HEK293T (cell line): Measurements from ENCODE around the gene MOCS3.

Experiments used
- FOXK2 ChIP-seq: fragments of 450-650 bp; IDR thresholded peaks from 2 replicates; pipeline ENCODE4 v1.6.1; 2016; ENCODE audit warnings: mild to moderate bottlenecking
- HDGF ChIP-seq: fragments of 450-650 bp; IDR thresholded peaks from 2 replicates; pipeline ENCODE4 v1.6.1; 2017; ENCODE audit warnings: antibody characterized with exemption, borderline replicate concordance
- NFRKB ChIP-seq: fragments of 450-650 bp; IDR thresholded peaks from 2 replicates; pipeline ENCODE4 v1.6.1; 2016; ENCODE audit warnings: mild to moderate bottlenecking, moderate library complexity

- TF ChIP-seq HDGF (no peak), NFRKB (no peak), FOXK2 (no peak)
Observed at GRCh38 chr20:51004781-51005180, 46.2 kb downstream of the MOCS3 start.
